ENCODE measurements around the gene CAMK1D. TPM values are rescaled to one million over a fixed set of nuclear protein-coding genes. Genes with fewer than 3 reads are reported as not detected.

The CAMK1D gene
- total and polyA plus RNA-seq, 2 donors (not counting 3 experiments of a cell fraction or from before 2014, with no cell fraction given), result 0.37 to 4.2 TPM

- FAIRE-seq, result no peak
- CTCF ChIA-PET, result no interaction called here
These were observed 217.1 kb downstream of the CAMK1D start for GRCh38 chr10:12566161-12567115.

GRCh38 chr10:12568391-12569009 lies 219.2 kb downstream of the CAMK1D start:
- H3K9me1 ChIP-seq (replicated peaks; ENCODE audit: control insufficient read depth, extremely low read depth, insufficient read depth, low read length), result no peaks in the 10 kb centered on the region
- H2AFZ ChIP-seq (ENCODE audit: low read depth, low read length), result no peak overlapping the region
- H3K27me3 ChIP-seq (ENCODE audit: control insufficient read depth in 2 of 2, insufficient read depth in 2 of 2, low read length in 2 of 2), result no peaks in the 10 kb centered on the region
- H3K4me2 ChIP-seq (ENCODE audit: insufficient read depth, low read length), result no peak overlapping the region
- ChIA-PET POLR2A (no interaction called here), CTCF (no interaction called here)
- dilution Hi-C loops (cut with MboI; ENCODE audit: extremely low pct_ligation_motif_present, low sequenced_read_pairs) (no loop called here), intact Hi-C loops (cut with micrococcal nuclease) (no loop called here)
- H3K4me3 ChIP-seq (replicated peaks in 1 of 3; ENCODE audit: insufficient read depth in 1 of 3, low read depth in 1 of 3, low read length in 3 of 3), result no peak overlapping the region
- no peak overlapping the region for H3K9ac ChIP-seq (replicated peaks; ENCODE audit: extremely low read depth, insufficient read depth, low read length)
- H3K36me3 ChIP-seq (ENCODE audit: control insufficient read depth in 2 of 2, extremely low read depth in 1 of 2, insufficient read depth in 2 of 2, low read length in 2 of 2), result no peaks in the 10 kb centered on the region
- no peaks in the 10 kb centered on the region for H3K9me3 ChIP-seq (replicated peaks; ENCODE audit: control insufficient read depth, insufficient read depth, low read length)
- no peak overlapping the region for H3K27ac ChIP-seq (ENCODE audit: insufficient read depth, low read depth, low read length)
- H4K20me1 ChIP-seq (replicated peaks; ENCODE audit: control insufficient read depth, extremely low read depth, insufficient read depth, low read length), result no peaks in the 10 kb centered on the region
- H3K4me1 ChIP-seq (ENCODE audit: control insufficient read depth, extremely low read depth, insufficient read depth, low read length), result no peaks in the 10 kb centered on the region
- H3K79me2 ChIP-seq (ENCODE audit: control insufficient read depth, insufficient read depth, low read length), result no peaks in the 10 kb centered on the region
- TF ChIP-seq POLR2AphosphoS5 (IDR thresholded peaks at IDR 0.05; ENCODE audit: insufficient read depth, low read depth, low read length), result no peak
- no peak for TF ChIP-seq CTCF (IDR thresholded peaks at IDR 0.05; ENCODE audit: extremely low read depth in 1 of 2, insufficient read depth in 1 of 2, low read depth in 1 of 2, low read length in 2 of 2)
- TF ChIP-seq EZH2 (IDR thresholded peaks at IDR 0.05; ENCODE audit: borderline replicate concordance, low read depth, low read length, severe bottlenecking), result no peak
- no peak for TF ChIP-seq MAX (IDR thresholded peaks at IDR 0.05; ENCODE audit: insufficient read depth, insufficient read length)
- TF ChIP-seq GATA2 (IDR thresholded peaks at IDR 0.05; ENCODE audit: insufficient read depth, insufficient read length, low read depth, low read length), result no peak
- TF ChIP-seq FOS (IDR thresholded peaks at IDR 0.05; ENCODE audit: borderline replicate concordance, insufficient read depth, low read length), result no peak
- no peak for TF ChIP-seq JUN (IDR thresholded peaks at IDR 0.05; ENCODE audit: borderline replicate concordance, insufficient read depth, insufficient read length, low read depth)
- no peak for TF ChIP-seq MYC (IDR thresholded peaks at IDR 0.05; ENCODE audit: low read depth, low read length)
- TF ChIP-seq POLR2A (IDR thresholded peaks at IDR 0.05; ENCODE audit: low read depth, low read length), result no peak
- BruUV-seq (replicated peaks), result no TSS peak
- FAIRE-seq (no peak), DNase-seq (ENCODE audit: low read depth, low spot score) (no peak)

More at GRCh38 chr10:12566161-12567115, 217.1 kb downstream of the CAMK1D start:
- H3K4me2 ChIP-seq (ENCODE audit: insufficient read depth, low read length), result no peak overlapping the region
- no peak overlapping the region for H2AFZ ChIP-seq (ENCODE audit: low read depth, low read length)
- H3K27ac ChIP-seq (ENCODE audit: insufficient read depth, low read depth, low read length), result no peak overlapping the region
- H3K9me3 ChIP-seq (replicated peaks; ENCODE audit: control insufficient read depth, insufficient read depth, low read length), result no peaks in the 10 kb centered on the region
- H3K9ac ChIP-seq (replicated peaks; ENCODE audit: extremely low read depth, insufficient read depth, low read length), result no peak overlapping the region
- intact Hi-C loops (cut with micrococcal nuclease), result no loop called here
- no peak overlapping the region for H3K4me3 ChIP-seq (replicated peaks in 1 of 3; ENCODE audit: insufficient read depth in 1 of 3, low read depth in 1 of 3, low read length in 3 of 3)
- H3K9me1 ChIP-seq (replicated peaks; ENCODE audit: control insufficient read depth, extremely low read depth, insufficient read depth, low read length), result no peaks in the 10 kb centered on the region
- H3K4me1 ChIP-seq (ENCODE audit: control insufficient read depth, extremely low read depth, insufficient read depth, low read length), result no peaks in the 10 kb centered on the region
- POLR2A ChIA-PET, result no interaction called here
- dilution Hi-C loops (cut with MboI; ENCODE audit: extremely low pct_ligation_motif_present, low sequenced_read_pairs), result no loop called here
- no peaks in the 10 kb centered on the region for H3K27me3 ChIP-seq (ENCODE audit: control insufficient read depth in 2 of 2, insufficient read depth in 2 of 2, low read length in 2 of 2)
- H3K79me2 ChIP-seq (ENCODE audit: control insufficient read depth, insufficient read depth, low read length), result no peaks in the 10 kb centered on the region
- TF ChIP-seq MAX (IDR thresholded peaks at IDR 0.05; ENCODE audit: insufficient read depth, insufficient read length) (no peak), POLR2AphosphoS5 (IDR thresholded peaks at IDR 0.05; ENCODE audit: insufficient read depth, low read depth, low read length) (no peak), POLR2A (IDR thresholded peaks at IDR 0.05; ENCODE audit: low read depth, low read length) (no peak), FOS (IDR thresholded peaks at IDR 0.05; ENCODE audit: borderline replicate concordance, insufficient read depth, low read length) (no peak), EZH2 (IDR thresholded peaks at IDR 0.05; ENCODE audit: borderline replicate concordance, low read depth, low read length, severe bottlenecking) (no peak), GATA2 (IDR thresholded peaks at IDR 0.05; ENCODE audit: insufficient read depth, insufficient read length, low read depth, low read length) (no peak)
- no peaks in the 10 kb centered on the region for H3K36me3 ChIP-seq (ENCODE audit: control insufficient read depth in 2 of 2, extremely low read depth in 1 of 2, insufficient read depth in 2 of 2, low read length in 2 of 2)
- DNase-seq (ENCODE audit: low read depth, low spot score), result no peak
- no TSS peak for BruUV-seq (replicated peaks)
- H4K20me1 ChIP-seq (replicated peaks; ENCODE audit: control insufficient read depth, extremely low read depth, insufficient read depth, low read length), result no peaks in the 10 kb centered on the region

Data from endothelial cell of umbilical vein (primary cell).